ENCODE results near the gene HTR3C.

- TF ChIP-seq CTCF (IDR thresholded peaks at IDR 0.05) (no peak), EP300 (IDR thresholded peaks at IDR 0.05) (no peak), POLR2A (IDR thresholded peaks at IDR 0.05) (no peak)
These were observed at the start of gene HTR3C for GRCh38 chr3:184052767-184053166.

All from tibial nerve (tissue), 4 donors.